ENCODE results near the gene GSDME. TPM values are rescaled to one million over a fixed set of nuclear protein-coding genes. Genes with fewer than 3 reads are reported as not detected.
"Not testable (repeated sequence)": the region's sequence is repeated elsewhere in the genome, so short reads cannot be mapped to it uniquely, and the experiment has no call there.

Gene GSDME
- total RNA-seq, 1 donor from 2014 or later, result 38.2 TPM

DNA sequence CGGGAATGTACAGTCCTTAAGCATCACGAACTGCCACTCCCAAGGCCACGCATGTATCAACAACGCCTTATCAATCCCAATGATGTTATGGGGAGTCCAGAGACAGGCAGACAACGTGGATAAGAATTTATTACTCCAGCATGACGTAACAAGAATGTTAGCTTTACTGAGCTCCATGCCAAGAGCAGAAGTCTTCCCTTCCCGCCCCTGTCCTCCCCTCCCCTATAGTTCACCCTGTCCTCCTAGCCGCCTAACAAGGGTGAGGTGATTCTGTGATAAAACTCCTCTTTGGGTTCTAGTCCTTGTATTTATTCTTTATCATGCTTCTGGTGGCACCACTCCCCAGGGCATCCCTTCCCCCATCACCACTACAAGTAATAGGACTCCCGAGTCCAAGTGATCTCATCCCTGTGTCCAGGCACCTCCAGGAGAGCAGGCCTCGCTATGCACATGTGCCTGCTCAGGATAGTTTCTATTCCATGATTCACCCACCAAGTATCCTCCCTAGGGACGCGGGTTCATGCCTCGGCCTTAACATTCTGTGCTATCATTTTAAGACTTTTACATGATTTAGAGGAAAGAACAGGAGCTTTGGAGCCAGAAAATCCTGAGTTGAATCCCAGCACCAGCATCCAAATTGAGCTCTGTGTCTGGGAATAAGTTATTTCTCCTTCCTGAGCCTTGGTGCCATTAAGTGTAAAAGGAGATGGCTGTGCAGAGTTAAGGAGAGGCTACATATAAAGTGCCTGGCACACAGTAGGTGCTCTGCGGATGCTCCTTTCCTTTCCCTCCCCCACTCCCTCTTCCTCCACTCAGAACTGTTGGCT lies 15.4 kb downstream of the GSDME start:
- DNase-seq, result no peak

DNA sequence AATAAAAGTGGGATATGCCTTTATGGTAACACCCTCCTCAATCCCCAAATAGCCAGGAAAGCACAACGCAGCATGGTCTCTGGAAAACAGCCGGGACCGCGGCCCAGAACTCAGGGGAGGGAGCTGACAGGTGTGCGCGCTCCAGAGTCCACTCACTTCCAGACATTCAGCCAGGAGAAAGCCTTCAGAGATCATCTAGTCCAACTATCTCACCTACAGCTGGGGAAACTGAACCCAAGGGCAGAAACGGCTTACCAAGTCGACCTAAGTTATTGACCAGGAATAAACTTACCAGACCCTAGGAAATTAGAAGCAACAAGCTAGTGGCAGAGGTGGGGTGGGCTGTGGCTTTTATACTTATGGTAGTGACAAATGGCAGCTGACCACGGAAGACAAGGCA lies 16.4 kb downstream of the GSDME start:
- no peak for DNase-seq

DNA sequence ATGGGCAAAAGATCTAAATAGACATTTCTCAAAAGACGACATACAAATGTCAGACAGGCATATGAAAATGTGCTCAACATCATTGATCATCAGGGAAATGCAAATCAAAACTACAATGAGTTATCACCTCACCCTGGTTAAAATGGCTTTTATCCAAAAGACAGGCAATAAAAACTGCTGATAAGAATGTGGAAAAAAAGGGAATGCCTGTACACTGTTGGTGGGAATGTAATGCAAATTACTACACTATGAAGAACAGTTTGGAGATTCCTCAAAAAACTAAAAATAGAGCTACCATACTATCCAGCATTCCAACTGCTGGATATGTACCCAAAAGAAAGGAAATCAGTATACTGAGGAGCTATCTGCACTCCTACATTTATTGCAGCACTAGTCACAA lies 18.0 kb downstream of the GSDME start:
- DNase-seq, result no peak

DNA sequence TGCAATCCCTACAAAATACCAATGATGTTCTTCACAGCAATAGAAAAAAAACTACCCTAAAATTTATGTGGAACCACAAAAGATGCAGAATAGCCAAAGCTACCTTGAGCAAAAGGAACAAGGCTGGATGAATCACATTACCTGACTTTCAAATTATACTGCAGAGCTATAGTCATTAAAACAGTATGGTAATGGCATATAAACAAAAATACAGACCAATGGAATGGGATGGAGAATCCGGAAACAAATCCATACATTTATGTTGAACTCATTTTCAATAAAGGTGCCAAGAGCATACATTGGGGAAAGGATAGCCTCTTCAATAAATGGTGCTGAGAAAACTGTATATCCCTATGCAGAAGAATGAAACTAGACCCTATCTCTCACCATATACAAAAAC lies 18.7 kb downstream of the GSDME start:
- DNase-seq, result no peak

DNA sequence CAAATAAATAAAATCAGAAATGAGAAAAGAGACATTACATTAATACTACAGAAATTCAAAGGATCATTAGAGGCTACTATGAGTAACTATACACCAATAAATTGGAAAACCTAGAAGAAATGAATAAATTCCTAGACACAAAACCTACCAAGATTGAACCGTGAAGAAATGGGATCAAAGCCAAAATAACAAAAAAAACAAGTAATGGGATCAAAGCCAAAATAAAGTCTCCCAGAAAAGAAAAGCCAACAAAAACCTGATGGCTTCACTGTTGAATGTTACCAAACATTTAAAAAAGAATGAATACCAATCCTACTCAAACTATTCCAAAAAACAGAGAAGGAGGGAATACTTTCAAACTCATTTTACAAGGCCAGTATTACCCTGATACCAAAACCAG lies 20.0 kb downstream of the GSDME start:
- no peak for DNase-seq

DNA sequence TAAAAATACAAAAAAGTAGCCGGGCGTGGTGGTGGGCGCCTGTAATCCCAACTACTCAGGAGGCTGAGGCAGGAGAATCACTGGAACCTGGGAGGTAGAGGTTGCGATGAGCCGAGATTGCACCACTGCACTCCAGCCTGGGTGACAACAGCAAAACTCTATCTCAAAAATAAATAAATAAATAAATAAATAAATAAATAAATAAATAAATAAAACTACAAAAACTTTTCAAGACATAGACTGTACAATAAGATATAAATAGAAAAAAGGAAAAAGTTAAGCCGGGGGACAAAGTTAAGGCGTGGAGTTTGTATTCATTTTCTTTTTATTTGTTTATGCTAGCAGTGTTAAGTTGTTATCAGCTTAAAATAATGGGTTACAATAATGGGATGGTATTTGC lies 21.7 kb downstream of the GSDME start:
- not testable (repeated sequence) for DNase-seq

DNA sequence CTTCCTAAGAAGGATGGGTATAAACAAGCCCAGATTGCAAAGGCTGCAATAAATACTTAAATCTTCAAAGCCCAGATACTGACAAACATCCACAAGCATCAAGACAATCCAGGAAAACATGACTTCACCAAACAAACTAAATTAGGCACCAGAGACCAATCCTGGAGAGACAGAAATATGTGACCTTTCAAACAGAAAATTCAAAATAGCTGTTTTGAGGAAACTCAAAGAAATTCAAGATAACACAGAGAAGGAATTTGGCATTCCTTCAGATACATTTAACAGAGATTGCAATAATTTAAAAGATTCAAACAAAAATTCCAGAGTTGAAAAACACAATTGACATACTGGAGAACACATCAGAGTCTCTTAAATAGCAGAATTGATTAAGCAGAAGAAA lies 23.0 kb downstream of the GSDME start:
- DNase-seq, result no peak

DNA sequence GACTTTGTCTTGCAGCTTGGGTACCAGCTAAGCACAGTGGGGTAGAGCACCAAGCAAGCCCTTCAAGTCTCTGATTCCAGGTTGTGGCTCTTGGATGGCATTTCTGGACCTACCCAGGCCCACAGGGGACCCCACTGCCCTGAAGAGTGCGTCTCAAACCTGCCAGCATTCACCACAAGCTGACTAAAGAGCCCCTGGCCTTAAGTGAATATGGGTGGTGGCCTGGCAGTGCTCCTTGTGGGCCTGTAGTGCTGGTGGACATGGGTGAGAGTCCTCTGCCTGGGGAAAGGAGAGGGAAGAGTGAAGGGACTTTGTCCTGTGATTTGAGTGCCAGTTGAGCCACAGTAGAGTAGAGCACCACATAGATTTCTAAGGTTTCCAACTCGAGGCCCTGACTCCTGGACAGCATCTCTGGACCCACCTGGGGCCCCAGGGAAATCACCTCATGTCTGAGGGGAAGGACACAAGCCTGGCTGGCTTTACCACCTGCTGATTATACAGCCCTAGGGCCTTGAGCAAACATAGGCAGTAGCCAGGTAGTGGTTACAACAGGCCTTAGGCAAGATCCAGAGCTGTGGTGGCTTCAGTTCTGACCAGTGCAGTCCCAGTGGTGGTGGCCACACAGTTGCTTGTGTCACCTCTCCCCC lies 23.7 kb downstream of the GSDME start:
- no peak for DNase-seq

DNA sequence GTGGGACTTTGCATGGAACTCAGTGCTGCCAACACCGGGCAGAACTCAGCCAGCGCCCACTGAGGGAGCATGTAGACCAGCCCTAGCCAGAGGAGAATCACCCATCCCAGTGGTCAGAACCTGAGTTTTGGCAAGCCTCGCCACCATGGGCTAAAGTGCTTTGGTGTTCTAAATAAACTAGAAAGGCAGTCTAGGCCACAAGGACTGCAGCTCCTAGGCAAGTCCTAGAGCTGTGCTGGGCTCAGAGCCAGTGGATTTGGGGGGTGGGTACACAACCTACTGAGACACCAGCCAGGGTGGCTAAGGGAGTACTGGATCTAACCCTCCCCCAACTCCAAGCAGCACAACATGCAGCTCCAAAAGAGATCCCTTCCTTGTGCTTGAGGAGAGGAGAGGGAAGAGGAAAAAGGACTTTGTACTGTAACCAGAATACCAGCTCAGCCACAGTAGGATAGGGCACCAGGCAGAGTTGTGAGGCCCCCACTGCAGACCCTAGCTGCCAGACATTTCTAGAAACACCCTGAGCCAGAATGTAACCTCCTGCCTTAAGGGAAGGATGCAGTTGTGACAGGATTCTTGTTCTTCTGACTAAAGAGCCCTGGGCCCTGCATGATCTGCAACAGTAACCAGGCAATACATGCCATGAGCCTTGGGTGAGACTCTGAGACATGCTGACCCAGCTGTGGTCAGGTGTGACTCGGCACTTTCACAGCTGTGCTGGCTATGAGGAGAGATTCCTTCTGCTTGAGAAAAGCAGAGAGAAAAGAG lies 24.4 kb downstream of the GSDME start:
- DNase-seq, result no peak

DNA sequence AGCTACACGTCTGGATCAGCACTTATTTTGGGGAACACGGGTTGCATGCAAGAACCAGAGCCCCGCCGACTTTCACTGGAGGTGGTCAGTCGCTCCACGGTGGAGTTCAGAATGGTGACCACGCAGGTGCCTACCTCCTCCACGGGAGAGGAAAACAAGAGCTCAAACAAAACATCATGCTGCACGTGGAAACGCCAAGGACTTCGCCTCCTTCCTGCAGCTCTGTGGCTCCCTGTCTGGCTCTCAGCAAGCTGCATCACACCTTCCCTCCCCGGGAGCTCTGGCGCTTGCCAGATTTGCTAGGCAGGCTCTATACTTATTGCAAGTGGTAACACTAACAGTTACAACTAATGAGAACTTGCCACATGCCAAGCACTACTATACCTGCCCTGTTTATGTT lies 26.0 kb downstream of the GSDME start:
- peak; percentile 41 for DNase-seq

DNA sequence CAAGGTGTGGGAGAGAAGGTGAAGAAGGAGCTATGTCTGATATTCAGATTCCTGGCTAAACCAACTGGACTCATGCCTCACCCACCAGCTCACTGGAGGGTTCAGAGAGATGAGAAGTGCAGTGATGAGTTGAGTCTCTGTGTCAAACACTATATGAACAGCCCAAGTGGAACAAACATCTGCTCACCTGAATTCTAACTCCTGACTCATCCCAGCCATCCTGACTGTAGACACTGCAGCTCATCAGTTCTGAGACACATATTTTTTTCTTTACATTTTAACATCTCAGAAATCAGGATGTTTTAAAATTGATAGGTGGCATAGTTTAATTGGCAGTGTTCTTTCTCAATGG lies 27.3 kb downstream of the GSDME start:
- no peak for DNase-seq

DNA sequence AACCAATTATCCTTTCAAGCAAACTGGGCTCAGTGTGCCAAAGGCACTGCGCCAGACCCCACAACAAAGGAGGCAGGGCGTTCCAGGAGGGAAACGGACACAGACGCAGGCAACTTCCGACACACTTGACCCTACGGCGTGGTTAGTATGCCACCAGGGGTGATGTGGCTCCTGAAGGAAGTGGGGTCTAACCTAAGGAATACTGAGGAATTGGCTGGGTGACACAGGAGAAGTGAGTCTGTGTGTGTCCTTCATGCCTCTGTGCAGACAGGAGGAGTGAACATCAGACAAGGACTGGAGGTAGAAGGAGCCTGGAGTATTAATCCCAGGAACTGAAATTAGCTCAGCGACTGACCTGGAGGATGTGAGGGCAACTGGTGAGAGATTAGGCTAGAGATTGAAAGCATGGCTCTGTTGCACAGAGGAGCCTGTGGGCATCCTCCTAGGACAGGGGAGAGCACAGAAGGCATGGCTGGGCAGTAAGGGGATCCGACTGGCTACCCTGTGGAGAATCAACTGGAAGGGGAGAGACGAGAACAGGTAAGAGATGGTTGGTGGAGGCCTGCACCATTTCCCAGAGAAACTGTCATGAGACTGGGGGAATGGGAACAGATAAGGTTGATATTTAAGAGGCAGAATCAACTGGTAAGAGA lies 27.8 kb downstream of the GSDME start:
- DNase-seq, result no peak

DNA sequence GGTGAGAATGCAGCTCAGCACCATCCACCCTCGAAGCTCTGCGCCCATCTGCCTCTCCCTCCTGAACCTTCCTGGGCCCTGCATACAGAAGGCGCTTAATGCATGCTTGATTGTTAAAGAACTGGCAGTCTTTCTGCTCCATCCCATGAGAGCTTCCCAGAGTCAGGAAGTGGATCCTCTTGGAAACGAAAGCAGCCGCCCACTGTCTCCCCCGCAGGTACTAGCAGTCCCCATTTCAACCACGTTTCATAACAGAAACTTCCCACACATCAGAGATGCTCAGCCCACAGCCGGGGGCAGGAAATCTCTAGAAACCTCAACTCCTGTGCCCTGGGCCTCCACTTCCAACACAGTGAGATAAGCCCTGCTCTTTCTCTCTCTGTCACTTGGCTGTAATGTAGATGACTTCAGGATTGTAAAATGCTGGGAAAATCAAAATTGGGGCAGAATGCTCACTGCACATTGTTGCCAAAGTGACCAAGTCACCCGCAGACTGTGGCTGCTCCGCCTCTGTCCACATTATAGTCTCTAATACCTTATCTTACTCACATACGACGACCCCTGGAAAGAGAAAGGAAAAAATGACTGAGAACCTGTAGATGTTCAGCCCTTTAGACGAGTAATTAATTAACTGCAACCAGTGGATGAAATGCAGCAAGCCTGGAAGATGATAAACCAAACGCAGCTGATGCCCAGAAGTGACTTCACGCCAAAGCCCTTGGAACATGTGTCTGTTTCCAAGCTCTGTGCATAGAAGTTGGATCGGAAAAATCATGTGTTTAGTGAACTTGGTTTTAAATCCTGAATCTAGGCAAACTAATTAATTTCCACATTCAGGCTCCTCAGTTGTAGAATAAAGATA lies 28.5 kb downstream of the GSDME start:
- peak; percentile 50 for DNase-seq

DNA sequence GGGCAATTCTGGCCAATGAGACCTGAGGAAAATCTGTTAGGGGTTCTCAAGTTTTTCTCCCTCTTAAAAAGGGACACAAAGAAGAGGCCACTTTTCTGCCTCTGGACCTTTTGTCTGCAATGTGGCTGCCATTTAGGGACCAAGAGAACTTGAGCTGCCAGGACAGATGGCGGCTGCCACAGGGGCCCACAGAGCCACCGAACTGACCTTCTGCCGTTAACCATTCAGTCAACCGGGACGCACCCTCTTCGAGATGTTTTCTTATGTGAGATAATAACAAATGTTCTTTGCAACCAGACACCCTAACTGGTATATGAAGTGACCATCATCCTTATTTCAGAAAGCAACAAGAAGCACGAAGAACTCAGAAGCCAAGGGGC lies 29.2 kb downstream of the GSDME start:
- no peak for DNase-seq

DNA sequence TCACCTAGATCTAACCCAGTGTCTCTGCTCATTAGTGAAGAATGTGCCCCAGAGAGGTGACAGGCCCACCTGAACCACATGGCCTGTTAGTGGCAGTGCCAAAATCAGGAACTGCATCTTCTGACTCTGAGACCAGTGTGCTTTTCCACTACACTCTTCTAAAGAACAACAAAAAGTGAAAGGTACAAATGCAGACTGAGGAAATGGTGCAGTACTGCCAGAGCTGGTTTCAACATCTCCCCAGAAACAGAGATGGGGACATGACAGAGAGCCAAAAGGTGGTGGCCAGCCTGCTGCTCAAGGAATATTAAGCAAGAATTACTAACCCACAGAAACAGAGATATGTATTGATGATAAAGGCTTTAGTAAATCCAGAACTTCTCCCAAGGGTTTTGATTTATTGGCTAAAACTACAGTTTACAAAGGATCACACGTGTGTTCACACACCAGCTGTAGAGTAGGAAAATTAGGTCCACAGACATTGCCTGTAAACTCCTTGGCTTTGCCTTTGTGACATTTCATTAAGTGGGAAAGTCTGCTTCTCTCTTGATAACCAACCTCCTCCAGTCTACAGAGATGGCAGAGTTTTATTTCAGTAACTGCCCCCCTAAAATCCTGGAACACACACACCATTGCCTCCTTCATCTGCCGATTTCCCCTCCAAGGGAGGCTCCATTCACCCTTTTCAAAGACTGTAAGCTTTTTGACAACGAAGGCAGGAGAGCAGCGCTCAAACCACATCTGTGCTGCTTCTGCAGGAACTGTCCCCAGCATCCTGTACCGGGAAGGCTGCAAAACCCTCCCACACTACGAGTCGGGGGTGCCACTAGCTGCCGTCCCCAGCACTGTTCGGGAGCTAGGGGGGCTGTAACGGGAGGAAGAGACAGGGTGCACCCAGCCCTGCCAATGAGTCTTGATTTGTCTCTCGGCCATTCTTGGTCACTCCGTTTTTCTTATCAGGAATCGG lies 29.8 kb downstream of the GSDME start:
- DNase-seq, result no peak

DNA sequence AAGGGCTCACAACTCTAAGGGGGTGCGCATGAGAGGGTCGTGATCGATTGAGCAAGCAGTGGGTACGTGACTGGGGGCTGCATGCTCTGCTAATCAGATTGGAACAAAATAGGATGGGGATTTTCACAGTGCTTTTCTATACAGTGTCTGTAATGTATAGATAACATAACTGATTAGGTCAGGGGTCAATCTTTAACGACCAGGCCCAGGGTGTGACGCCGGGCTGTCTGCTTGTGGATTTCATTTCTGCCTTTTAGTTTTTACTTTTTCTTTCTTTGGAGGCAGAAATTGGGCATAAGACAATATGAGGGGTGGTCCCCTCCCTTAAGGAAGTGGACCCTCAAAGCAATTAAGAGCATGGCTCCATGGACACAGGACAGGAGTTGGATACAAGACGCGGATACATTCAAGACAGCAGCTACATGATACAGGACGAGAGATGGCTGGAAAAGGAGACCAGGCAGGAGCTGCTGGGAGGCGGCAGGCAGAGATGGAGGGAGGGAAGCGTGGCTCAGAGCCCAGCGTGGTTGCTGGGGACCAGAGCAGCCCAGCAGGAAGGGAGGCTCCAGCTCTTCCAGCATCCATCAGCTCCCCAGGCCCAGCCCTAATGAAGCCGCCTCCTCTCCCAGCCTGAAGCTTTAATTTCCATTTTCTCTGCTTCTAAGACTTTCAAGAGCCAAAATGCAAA lies 31.6 kb downstream of the GSDME start:
- DNase-seq, result peak; percentile 33

DNA sequence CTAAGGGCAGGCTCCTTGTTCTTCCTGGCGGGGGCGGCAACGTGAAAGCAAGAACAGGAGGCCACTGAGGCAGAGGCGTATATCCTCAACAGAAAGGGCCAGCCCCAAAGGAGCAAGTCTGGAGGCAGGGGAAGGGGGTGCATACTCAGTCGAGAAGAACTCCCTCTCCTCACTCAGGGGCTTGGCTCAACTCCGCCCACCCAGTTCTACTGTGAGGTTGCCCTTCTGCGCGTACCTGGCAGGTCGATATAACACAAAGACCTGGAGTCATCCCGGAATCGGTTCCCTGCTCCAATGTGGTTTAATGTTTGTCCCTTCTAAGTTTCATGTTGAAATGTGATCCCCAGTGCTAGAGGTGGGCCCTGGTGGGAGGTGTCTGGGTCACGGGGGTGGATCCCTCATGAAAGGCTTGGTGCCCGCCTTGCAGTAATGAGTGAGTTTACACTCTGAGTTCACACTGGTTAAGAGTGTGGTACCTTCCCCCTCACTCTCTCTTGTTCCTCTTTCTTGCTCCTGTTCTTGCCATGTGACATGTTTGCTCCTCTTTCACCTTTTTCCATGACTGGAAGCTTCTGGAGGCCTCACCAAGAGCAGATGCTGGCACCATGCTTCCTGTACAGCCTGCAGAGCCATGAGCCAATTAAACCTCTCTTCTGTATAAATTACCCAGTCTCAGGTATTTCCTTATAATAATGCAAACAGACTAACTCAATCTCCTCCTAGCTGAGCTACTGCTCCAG lies 32.6 kb downstream of the GSDME start:
- no peak for DNase-seq

DNA sequence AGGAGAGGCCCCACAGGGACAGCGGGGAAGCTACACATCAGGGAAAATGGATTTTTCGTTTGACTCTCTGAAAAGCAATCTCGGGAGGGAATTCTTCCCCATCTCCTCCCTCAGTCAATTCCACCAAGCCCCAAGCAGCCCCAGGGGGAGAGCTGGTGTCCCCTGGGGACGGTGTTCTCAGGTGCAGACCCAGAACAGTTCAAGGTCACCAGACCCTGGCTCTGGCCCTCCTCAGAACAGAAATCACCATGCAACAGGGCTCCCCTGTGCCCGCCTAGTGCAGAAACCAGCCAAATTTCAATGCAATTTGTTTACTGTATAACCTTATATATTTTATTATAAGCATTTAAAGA lies 34.1 kb downstream of the GSDME start:
- no peak for DNase-seq

DNA sequence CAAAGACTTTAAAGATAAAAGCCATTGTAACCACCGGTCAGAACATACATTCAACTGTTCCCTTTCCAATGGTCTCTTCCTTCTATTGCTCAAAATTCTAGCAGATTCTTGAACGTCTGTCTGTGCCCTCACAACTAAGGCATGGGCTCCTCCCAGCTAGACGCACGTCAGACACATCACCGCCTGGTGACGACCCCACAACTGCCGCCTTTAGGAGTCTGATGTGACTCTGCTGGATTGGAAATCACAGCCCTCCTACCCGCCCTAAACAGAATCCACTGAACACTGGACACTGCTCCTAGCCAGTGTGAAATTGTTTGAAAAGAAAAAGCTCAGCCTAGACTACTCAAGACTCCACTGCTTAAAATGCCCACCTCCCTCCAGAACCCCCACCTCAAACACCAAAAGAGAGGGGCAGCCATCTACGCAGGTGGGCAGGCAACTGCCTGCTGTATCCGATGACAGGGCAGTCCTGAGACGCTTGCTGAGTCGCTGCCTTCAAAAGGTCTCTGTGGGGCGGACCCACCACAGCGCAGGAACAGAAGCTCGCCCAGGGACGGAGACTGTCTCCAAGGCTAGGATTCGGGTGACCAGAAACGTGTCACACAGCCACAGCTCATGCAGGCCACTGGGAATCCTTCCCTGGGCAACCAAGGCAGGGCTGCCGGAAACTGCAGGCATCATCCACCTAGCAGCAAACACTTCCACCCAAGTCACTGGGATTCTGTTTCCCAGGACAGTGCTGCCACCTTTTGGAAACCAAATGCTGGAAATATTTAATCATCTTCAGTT lies 34.7 kb downstream of the GSDME start:
- peak; percentile 12 for DNase-seq
